Duodenal mucosa (tissue), 2 donors: Measurements from ENCODE around the gene STEAP3.
A peak's percentile ranks its signal among the peaks of the same experiment; 100 is the strongest.

Experiments used
- H3K27ac ChIP-seq: one replicate; pipeline ENCODE4 v1.7.0; 2013; ENCODE audit warnings: low read depth, low read length
- H3K27me3 ChIP-seq, 2 donors: one replicate each; pipeline ENCODE4 v1.7.0; 2013; ENCODE audit warnings: low read length in 2 of 2, control low read depth in 1 of 2; ENCODE audit not compliant: insufficient read depth in 2 of 2, control insufficient read depth in 1 of 2
- H3K36me3 ChIP-seq, 2 donors: one replicate each; pipeline ENCODE4 v1.7.0; 2013; ENCODE audit warnings: low read length in 2 of 2, control low read depth in 1 of 2; ENCODE audit not compliant: insufficient read depth in 2 of 2, control insufficient read depth in 1 of 2
- H3K4me1 ChIP-seq, 2 donors: one replicate each; pipeline ENCODE4 v1.7.0; 2013; ENCODE audit warnings: low read length in 2 of 2, control low read depth in 1 of 2; ENCODE audit not compliant: insufficient read depth in 2 of 2, control insufficient read depth in 1 of 2
- H3K4me3 ChIP-seq, 2 donors: one replicate each; pipeline ENCODE4 v1.7.0; 2013; ENCODE audit warnings: low read length in 2 of 2, low read depth in 1 of 2
- H3K9ac ChIP-seq, 2 donors: one replicate each; pipeline ENCODE4 v1.7.0; 2013; ENCODE audit warnings: low read length in 2 of 2, low read depth in 1 of 2
- H3K9me3 ChIP-seq, 2 donors: one replicate each; pipeline ENCODE4 v1.7.0; 2013; ENCODE audit warnings: low read length in 2 of 2, control low read depth in 1 of 2; ENCODE audit not compliant: control insufficient read depth in 1 of 2

Gene STEAP3, protein sequence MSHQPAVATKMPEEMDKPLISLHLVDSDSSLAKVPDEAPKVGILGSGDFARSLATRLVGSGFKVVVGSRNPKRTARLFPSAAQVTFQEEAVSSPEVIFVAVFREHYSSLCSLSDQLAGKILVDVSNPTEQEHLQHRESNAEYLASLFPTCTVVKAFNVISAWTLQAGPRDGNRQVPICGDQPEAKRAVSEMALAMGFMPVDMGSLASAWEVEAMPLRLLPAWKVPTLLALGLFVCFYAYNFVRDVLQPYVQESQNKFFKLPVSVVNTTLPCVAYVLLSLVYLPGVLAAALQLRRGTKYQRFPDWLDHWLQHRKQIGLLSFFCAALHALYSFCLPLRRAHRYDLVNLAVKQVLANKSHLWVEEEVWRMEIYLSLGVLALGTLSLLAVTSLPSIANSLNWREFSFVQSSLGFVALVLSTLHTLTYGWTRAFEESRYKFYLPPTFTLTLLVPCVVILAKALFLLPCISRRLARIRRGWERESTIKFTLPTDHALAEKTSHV

DNA sequence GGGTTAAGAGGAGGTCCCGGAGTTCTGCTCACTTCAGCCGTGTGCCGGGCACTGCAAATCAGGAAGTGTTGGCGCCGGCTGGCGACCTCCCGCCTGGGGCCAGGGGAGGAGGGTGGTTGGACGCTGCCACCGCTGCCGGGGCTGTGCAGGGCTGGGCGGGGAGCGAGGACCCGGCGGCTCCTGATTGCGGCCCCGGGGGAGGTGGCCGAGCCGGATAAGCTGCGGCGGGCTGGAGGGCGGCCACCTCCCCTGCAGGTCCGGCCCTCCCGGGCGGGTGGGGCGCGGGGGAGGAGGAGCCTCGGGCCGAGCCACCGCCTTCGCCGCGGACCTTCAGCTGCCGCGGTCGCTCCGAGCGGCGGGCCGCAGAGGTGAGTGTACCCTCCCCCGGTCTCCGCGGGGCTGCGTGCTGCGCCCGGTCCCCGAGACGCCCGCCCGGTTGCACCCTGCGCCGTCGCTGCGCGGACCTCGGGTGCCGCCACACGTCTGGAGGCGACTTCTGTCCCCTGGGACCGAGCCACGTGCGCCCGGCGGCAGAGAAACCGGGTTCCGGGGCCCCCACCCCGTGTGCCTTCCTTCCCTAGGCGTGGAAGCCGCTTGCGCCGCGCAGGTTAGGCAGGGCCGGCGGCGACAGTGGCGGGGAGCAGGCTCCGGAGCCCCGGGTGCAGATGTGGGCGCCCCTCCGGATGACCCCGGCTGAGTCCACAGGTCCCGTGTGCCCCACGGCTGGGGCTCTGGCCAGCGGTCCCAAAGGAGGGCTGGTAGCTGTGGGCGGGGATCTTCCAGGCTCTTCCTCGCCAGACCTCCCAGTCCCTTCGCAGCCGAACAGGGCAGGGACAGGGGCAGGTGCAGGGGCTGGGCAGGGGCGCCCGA is at the start of gene STEAP3:
Gene STEAP3 (plus strand): TSS at position 314 of the 870 bp plus-strand sequence. CDS start 7,179 bp downstream, outside the sequence.
- Histone ChIP-seq H3K36me3 (no peaks in the 10 kb centered on the region), H3K9me3 (no peaks in the 10 kb centered on the region), H3K27me3 (no peaks in the 10 kb centered on the region), H3K4me3 (peak within 1 kb of the TSS; percentile 71 to 72), H3K4me1 (peaks cover 18 to 20% of the 10 kb centered on the region in 2 donors), H3K9ac (peak within 1 kb of the TSS; percentile 53 to 64), H3K27ac (no peak within 1 kb of the TSS)

DNA sequence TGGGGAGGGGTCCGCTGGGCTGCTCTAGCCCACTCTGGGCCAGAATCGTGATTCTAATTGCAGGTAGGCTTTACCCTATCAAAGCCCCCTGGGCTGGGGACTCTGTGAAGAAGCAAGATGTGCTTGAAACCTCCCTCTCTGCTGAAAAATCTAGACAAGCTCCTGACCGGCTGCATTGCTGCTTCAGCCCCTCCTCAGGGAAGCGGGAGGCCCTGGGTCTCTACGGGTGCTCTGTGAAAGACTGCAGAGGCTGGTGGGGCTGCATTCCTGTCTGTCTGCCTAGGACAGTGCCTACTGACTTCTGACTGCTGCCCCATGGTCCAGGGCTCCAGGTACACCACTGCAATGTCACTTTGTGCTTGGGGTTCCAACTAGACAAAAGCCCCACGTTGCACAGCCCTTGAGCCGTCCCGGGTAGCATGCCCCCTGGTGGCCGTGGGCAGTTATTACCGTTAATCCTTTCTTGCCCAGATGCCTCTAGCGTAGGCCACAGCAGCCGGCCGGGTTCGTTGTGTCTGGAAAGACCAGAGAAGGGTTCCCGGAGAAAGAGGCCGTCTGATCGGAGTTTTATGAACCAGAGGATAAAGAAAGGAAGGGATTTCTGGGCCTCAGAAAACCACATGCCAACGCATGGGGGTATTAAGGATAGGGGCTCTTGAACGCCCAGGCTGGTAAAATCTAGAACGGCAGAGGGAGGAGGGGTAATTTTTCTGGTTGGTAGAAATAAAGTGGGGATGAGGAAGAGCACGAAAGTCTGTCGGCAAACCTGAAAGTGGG is 49.2 kb upstream of the STEAP3 start:
- Histone ChIP-seq H3K27me3 (no peaks in the 10 kb centered on the region), H3K27ac (no peak overlapping the region), H3K9ac (no peak overlapping the region), H3K36me3 (no peaks in the 10 kb centered on the region), H3K9me3 (no peaks in the 10 kb centered on the region), H3K4me3 (no peak overlapping the region), H3K4me1 (no peaks in the 10 kb centered on the region)

DNA sequence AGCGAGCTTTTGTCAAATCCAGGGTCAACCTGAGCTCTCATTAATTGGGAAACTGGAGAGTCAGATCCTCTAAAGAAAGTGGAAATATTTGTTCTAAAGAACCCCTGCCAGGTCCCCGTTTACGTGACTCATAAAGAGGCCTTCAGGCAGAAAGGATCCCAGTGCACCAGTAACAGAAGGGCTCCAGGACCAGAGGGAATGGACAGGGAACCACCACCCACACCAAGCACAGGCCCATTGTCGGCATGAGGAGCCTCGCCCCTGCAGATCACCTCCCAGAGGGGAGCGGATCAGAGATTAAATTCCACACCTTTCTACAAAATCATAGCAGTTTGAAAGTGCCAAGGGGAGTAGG is 48.7 kb upstream of the STEAP3 start:
- Histone ChIP-seq H3K36me3 (no peaks in the 10 kb centered on the region), H3K4me1 (no peaks in the 10 kb centered on the region), H3K4me3 (no peak overlapping the region), H3K9ac (no peak overlapping the region), H3K27me3 (no peaks in the 10 kb centered on the region), H3K27ac (no peak overlapping the region), H3K9me3 (no peaks in the 10 kb centered on the region)

DNA sequence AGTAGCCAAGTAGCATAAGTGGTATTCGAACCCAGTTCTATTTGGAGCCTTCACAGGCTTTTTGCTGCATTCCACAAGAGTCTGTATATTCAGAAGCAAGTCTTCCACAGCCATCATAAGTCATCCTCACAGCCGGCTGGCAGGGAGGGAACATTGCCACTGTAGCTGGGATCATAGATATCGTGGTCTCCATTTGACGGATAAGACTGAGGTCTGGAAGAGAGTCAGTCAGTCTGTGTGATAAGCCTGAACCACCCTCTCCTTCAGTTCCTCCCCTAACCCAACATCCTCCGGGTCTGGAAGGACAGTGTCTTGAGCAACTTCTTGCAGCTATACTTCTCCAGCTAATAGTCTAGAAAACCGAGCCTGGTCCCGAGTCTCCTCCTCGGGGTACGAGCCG is 48.1 kb upstream of the STEAP3 start:
- Histone ChIP-seq H3K9ac (no peak overlapping the region), H3K27ac (no peak overlapping the region), H3K4me1 (no peaks in the 10 kb centered on the region), H3K27me3 (no peaks in the 10 kb centered on the region), H3K36me3 (no peaks in the 10 kb centered on the region), H3K9me3 (no peaks in the 10 kb centered on the region), H3K4me3 (no peak overlapping the region)

DNA sequence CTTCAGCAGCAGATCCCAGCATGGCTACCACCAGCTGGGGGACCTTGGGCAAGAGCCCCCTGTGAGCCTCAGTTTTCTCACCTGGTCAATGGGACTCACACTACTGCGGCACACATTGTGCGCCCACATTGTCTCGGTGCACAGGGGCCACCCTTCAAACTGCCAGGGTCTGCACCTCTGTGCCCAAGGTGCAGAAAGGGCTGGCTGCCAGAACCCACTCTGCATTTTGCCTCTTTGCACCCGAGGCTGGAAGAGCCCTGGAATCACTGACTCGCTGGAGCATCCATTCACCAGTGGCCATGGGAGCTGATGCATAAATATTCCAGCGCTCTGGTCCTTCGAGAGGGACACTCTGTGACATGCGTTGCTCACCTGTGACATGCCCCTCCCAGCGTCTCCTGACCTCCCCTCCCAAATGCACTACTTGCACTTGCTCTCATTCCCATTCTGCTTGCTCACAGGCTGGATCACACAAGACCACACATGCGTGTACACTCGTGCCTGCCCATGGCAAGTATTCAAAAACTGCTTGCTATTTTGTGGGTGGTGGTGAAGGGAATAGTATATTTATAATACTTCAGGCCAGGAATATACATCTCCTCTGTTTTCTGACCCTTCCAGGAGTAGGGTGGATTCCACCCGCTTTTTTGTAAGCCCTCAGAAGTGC is 46.3 kb upstream of the STEAP3 start:
- H3K9ac ChIP-seq = no peak overlapping the region
- no peaks in the 10 kb centered on the region for H3K36me3 ChIP-seq
- no peaks in the 10 kb centered on the region for H3K4me1 ChIP-seq
- no peaks in the 10 kb centered on the region for H3K9me3 ChIP-seq
- no peak overlapping the region for H3K4me3 ChIP-seq
- no peak overlapping the region for H3K27ac ChIP-seq
- H3K27me3 ChIP-seq = no peaks in the 10 kb centered on the region

DNA sequence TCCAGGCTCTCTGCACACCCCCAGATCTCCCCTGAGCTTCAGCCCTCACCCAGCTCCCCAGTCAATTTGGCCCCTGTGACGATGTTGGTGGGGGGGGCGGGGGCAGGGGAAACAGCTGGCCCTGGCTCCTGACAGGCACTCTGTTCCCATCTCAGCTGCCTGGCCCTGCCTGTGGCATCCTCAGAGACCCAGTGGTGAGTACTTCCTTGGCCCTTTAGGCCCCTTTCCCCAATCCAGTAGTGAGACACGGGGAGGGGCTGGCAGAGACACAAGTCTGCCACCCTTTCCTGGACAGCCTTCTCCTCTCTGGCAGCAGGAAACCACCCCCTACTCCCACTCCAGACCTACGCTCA is 45.8 kb upstream of the STEAP3 start:
- Histone ChIP-seq H3K9me3 (no peaks in the 10 kb centered on the region), H3K9ac (no peak overlapping the region), H3K4me1 (no peaks in the 10 kb centered on the region), H3K27me3 (no peaks in the 10 kb centered on the region), H3K27ac (no peak overlapping the region), H3K36me3 (no peaks in the 10 kb centered on the region), H3K4me3 (no peak overlapping the region)

DNA sequence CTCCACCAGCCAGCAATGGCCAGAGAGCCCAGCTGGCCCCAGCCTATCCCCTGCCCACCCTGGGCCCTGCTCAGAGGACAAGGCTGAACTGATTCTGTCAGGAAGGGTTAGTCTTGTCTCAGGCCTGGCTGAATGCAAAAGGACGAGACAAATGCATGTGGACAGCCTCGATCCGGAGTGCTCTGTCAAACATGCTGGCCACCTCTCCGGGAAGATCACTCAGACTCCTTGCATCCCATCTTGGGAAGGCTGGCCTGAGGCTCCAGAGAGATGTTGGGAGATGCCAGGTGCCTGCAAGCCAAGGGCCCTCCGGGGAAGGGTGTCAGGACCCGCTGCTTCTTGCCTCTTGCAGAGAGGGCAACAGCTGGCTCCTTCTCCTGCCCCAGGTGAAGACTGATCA is 44.9 kb upstream of the STEAP3 start:
- H3K4me3 ChIP-seq = no peak overlapping the region
- H3K27ac ChIP-seq = no peak overlapping the region
- no peaks in the 10 kb centered on the region for H3K36me3 ChIP-seq
- H3K9me3 ChIP-seq = no peaks in the 10 kb centered on the region
- H3K9ac ChIP-seq = no peak overlapping the region
- H3K27me3 ChIP-seq = no peaks in the 10 kb centered on the region
- H3K4me1 ChIP-seq = no peaks in the 10 kb centered on the region

DNA sequence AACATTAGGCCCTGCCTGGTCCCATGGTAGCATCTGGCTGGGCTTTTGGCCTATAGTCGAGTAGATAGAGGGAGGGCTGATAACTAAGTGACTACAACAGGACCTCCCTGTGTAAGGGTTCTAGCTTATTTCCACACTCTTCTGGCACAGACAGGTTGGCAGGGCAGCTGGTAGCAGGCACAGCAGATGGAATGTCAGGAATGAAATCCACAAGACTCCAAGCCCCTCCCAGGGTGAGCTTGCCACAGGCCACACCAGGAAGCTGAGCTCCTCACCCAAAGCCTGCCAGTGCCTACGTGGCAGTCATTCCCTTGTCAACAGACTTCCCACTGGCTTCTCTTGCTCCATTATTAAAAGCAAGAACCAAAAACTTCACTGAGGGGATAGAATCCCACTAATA is 44.4 kb upstream of the STEAP3 start:
- Histone ChIP-seq H3K4me3 (no peak overlapping the region), H3K27ac (no peak overlapping the region), H3K36me3 (no peaks in the 10 kb centered on the region), H3K4me1 (no peaks in the 10 kb centered on the region), H3K9me3 (no peaks in the 10 kb centered on the region), H3K27me3 (no peaks in the 10 kb centered on the region), H3K9ac (no peak overlapping the region)

DNA sequence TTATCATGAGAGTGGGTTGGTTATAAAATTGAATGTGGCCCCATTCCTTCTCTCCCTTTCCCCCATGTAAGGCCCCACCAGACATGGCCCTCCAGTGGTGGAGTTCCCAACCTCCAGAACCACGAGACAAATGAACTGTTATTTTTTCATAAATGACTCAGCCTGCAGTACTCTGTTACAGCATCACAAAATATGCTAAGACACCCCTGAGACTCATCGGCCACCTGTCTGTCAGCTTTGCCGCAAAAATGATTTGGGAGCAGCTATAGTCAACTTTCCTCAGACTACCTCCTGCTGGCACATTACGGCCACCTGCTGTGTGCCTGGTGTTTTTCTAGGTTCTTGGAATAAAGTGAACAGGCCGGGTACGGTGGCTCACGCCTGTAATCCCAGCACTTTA is 43.6 kb upstream of the STEAP3 start:
- H3K4me3 ChIP-seq = no peak overlapping the region
- no peaks in the 10 kb centered on the region for H3K36me3 ChIP-seq
- H3K9ac ChIP-seq = no peak overlapping the region
- H3K4me1 ChIP-seq = no peaks in the 10 kb centered on the region
- H3K27ac ChIP-seq = no peak overlapping the region
- no peaks in the 10 kb centered on the region for H3K27me3 ChIP-seq
- no peaks in the 10 kb centered on the region for H3K9me3 ChIP-seq
